LNCAP (cell line): ENCODE results near the gene GPR37.

Source experiments
- CTCF ChIP-seq: fragments of 450-650 bp; IDR thresholded peaks from 2 replicates; pipeline ENCODE4 v1.5.1; 2017; ENCODE audit warnings: mild to moderate bottlenecking

Gene GPR37, protein sequence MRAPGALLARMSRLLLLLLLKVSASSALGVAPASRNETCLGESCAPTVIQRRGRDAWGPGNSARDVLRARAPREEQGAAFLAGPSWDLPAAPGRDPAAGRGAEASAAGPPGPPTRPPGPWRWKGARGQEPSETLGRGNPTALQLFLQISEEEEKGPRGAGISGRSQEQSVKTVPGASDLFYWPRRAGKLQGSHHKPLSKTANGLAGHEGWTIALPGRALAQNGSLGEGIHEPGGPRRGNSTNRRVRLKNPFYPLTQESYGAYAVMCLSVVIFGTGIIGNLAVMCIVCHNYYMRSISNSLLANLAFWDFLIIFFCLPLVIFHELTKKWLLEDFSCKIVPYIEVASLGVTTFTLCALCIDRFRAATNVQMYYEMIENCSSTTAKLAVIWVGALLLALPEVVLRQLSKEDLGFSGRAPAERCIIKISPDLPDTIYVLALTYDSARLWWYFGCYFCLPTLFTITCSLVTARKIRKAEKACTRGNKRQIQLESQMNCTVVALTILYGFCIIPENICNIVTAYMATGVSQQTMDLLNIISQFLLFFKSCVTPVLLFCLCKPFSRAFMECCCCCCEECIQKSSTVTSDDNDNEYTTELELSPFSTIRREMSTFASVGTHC

GRCh38 chr7:124765401-124766352 is at the start of gene GPR37:
Gene GPR37 (minus strand): TSS chr7:124765792. CDS start chr7:124764976, 816 bp downstream.
- TF ChIP-seq CTCF: peak; percentile 57

DNA sequence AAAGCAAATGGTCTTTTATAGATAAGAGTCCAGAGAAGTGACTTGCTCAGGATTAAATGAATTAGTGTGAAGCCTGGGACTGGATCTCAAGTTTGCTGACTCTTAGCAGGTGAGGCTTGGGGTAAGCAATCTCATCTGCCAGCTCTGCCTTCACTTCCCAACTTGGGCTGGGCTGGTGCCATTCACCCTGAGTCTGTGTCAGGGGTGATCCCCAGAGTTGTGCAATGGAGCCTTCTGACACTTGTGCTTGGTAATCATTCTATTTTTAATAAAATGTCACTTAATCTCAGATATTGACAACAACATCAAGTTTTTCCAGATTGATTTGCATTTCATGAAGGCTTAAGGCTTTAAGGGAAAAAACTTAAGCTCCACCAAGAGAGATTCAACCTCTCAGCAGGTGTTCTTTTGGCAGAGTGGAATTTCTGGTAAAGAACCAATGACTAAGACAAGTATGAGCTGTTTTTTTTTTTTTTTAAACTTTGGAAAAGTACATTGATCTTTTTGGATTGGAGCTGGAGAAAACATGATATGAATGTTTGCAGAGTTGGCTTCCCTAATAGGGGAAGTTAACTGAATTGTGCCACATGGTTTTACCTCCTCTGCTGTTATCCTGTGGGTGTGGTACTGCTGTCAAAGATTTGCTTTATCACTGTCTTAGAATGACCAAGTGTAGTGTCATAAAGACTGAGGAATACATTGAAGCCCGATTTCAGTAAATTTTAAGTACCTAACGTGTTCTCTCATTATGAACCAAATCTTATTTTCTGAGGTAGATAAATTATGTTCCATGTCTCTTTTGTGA is 48.6 kb upstream of the GPR37 start:
- no peak for TF ChIP-seq CTCF

DNA sequence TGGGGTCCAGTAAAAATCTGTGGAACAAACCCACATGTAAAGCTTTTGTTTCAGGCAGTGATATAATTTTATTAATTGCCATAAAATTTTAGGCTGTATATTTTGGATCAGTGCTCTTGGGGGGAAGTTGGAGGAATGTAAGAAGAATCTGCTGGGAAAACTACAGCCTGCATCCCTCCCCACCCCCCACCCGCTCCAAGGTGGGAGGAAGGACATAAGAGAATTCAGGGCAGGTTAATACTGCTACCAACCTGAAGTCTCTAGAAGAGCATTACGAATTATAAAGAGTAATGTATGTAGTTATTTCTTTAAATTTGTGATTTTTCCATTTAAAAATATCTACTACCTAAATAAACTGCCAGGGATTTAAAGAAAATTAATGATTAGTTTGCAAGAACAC is 47.2 kb upstream of the GPR37 start:
- no peak for TF ChIP-seq CTCF

DNA sequence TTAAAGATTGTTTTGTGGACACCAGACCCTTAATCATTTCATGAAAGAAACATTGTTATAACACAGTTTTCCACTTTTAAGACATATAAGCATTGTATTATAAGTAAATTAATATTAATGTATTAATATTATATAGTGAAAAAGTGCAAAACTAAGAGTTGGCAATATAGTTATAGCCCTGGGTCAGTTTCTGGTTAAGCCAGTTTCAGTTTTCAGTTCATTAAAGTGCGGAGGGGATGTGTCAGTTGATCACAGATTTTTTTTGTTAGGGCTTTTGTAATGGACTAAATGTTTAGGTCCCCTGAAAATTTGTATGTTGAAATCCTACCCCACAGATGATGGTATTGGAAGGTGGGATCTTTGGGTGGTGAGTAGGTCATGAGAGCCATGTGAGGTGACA is 45.7 kb upstream of the GPR37 start:
- TF ChIP-seq CTCF: no peak

- no peak for TF ChIP-seq CTCF
Measured at GRCh38 chr7:124810605-124811004, 45.0 kb upstream of the GPR37 start.

GRCh38 chr7:124808206-124808605 is 42.6 kb upstream of the GPR37 start:
- no peak for TF ChIP-seq CTCF
